ENCODE measurements around the gene SORCS2. TPM values are rescaled to one million over a fixed set of nuclear protein-coding genes. Genes with fewer than 3 reads are reported as not detected.

The SORCS2 gene
- total RNA-seq, 1 donor from 2014 or later, result 7.2 TPM

- no peaks in the 10 kb centered on the region for H3K4me1 ChIP-seq
- no peak overlapping the region for H3K4me3 ChIP-seq
- DNase-seq (no peak), ATAC-seq (no peak)
- no peaks in the 10 kb centered on the region for H3K27me3 ChIP-seq
- H3K9me3 ChIP-seq, result no peaks in the 10 kb centered on the region
- no peaks in the 10 kb centered on the region for H3K36me3 ChIP-seq
- H3K27ac ChIP-seq, result no peak overlapping the region
- intact Hi-C loops (cut with DNase I), result no loop called here
- TF ChIP-seq CTCF (IDR thresholded peaks at IDR 0.05), result no peak
Observed at GRCh38 chr4:7561557-7561956, 369.2 kb downstream of the SORCS2 start.

DNA sequence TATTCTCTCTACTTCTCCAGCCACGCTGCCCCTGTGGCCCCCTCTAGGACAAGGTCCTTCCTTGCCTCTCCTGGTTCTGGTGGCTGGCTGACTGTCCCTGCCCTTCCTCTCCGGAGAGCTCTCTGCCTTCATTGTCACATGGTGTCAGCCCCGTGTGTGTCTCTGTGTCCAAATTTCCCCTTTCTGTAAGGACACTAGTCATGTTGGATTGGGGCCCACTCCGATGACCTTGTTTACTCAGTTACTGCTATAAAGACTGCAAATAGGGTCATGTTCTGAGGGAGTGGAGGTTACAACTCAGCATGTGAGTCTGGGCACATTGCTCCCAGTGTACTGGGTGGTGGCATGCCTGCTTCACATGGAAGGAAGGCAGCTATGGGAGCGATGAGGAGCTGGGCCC lies 371.9 kb downstream of the SORCS2 start:
- intact Hi-C loops (cut with DNase I), result no loop called here
- no peaks in the 10 kb centered on the region for H3K4me1 ChIP-seq
- no peaks in the 10 kb centered on the region for H3K9me3 ChIP-seq
- H3K36me3 ChIP-seq, result no peaks in the 10 kb centered on the region
- ATAC-seq, result no peak
- H3K27me3 ChIP-seq, result no peaks in the 10 kb centered on the region
- TF ChIP-seq CTCF (IDR thresholded peaks at IDR 0.05), result no peak
- DNase-seq, result no peak
- no peak overlapping the region for H3K27ac ChIP-seq
- no peak overlapping the region for H3K4me3 ChIP-seq

DNA sequence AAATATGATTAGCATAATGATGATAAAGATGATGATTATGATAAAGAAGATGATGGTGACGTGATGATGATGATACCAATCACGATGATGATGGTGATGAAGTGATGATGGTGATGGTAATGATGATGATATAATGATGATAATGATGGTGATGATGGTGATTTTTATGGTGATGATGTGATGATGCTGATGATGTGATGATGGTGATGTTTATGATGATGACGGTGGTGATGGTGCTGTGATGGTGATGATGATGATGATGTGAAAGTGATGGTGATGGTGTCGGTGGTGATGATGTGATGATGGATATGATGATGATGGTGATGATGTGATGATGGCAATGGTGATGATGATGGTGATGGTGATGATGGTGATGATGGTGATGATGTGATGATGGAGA lies 373.1 kb downstream of the SORCS2 start:
- Histone ChIP-seq H3K4me3 (no peak overlapping the region), H3K4me1 (no peaks in the 10 kb centered on the region), H3K27me3 (no peaks in the 10 kb centered on the region), H3K36me3 (no peaks in the 10 kb centered on the region), H3K9me3 (no peaks in the 10 kb centered on the region), H3K27ac (no peak overlapping the region)
- no peak for TF ChIP-seq CTCF (IDR thresholded peaks at IDR 0.05)
- no peak for DNase-seq
- ATAC-seq, result no peak
- intact Hi-C loops (cut with DNase I), result no loop called here

DNA sequence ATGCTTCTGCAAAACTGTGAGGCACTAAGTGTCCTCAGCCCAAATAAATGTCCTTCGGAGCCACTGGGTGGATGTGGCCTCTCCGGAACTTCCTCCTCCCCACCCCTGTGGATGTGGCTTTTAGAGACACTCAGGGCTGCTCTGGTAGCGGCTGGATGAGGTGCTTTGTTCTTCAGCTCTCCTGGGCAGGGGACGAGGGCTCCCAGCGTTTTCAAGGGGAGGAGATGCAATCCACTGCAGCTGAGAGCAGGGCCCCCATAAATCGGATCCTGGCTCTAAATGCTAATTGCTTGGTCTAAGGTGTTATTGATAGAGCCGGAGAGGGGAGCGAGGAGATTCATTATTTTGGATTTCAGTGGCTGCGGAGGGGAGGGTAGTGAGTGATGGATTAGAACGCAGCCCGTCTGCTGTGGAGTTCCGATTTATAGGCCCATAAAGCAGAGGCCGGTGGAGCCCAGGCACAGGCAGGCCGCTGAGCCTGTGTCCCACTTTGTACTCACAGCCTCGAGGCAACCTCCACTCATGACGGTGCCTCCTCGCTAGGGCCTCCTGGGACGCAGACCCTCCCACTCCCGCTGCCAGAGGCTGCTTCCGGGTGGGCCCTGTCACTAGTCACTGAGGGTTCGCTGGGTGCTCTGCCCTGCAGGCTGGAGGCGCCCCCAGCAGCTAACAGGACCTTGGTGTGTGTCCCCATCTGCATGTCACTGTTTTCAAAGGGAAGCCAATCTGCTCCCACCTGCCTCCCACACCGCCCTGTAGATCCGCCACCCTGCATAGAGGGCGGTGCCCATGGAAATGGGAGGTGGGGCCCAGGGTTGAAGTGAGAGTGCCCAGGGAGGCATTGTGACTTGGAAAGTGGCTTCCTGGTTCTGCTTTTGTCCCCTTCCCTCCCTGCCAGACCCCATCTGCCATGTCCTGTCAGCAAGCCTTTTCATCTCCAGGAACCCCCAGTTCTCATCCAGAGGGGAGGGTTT lies 377.8 kb downstream of the SORCS2 start:
- TF ChIP-seq CTCF (IDR thresholded peaks at IDR 0.05), result no peak
- intact Hi-C loops (cut with DNase I), result no loop called here
- Histone ChIP-seq H3K27me3 (no peaks in the 10 kb centered on the region), H3K9me3 (peaks cover under 1% of the 10 kb centered on the region), H3K4me3 (no peak overlapping the region), H3K36me3 (no peaks in the 10 kb centered on the region), H3K27ac (no peak overlapping the region), H3K4me1 (no peaks in the 10 kb centered on the region)
- DNase-seq, result no peak
- no peak for ATAC-seq

GRCh38 chr4:7571001-7571400 lies 378.7 kb downstream of the SORCS2 start:
- H3K9me3 ChIP-seq, result peaks cover 7% of the 10 kb centered on the region
- H3K27ac ChIP-seq, result no peak overlapping the region
- intact Hi-C loops (cut with DNase I), result no loop called here
- H3K4me1 ChIP-seq, result no peaks in the 10 kb centered on the region
- no peaks in the 10 kb centered on the region for H3K27me3 ChIP-seq
- H3K36me3 ChIP-seq, result no peaks in the 10 kb centered on the region
- no peak for ATAC-seq
- no peak overlapping the region for H3K4me3 ChIP-seq
- TF ChIP-seq CTCF (IDR thresholded peaks at IDR 0.05), result no peak
- no peak for DNase-seq
